Neural progenitor cell (in vitro differentiated cells): ENCODE measurements around the gene PYURF. TPM values are rescaled to one million over a fixed set of nuclear protein-coding genes. Genes with fewer than 3 reads are reported as not detected.

Experiments
- DNase-seq: peaks from one replicate; pipeline ENCODE4 v3.0.0-alpha.2; 2016; ENCODE audit warnings: low spot score
- H2AFZ ChIP-seq: fragments of 200-600 bp; sonication (generic); replicated peaks from 2 replicates; pipeline ENCODE4 v1.6.1; 2016; ENCODE audit warnings: antibody characterized with exemption
- H3F3A ChIP-seq: fragments of 200-600 bp; sonication (generic); 2 replicates; pipeline ENCODE4 v1.6.1; 2016; ENCODE audit warnings: antibody characterized with exemption, low read depth
- H3K27ac ChIP-seq: fragments of 200-600 bp; sonication (generic); 2 replicates; pipeline ENCODE4 v1.5.1; 2016; ENCODE audit warnings: mild to moderate bottlenecking
- H3K27me3 ChIP-seq: fragments of 200-600 bp; sonication (generic); 2 replicates; pipeline ENCODE4 v1.6.1; 2016; ENCODE audit warnings: mild to moderate bottlenecking, moderate library complexity
- H3K36me3 ChIP-seq: fragments of 200-600 bp; sonication (generic); 2 replicates; pipeline ENCODE4 v1.5.1; 2016
- H3K4me1 ChIP-seq: fragments of 200-600 bp; sonication (generic); 2 replicates; pipeline ENCODE4 v1.6.1; 2016; ENCODE audit warnings: mixed run types
- H3K4me2 ChIP-seq: fragments of 200-600 bp; sonication (generic); 2 replicates; pipeline ENCODE4 v1.6.1; 2016
- H3K4me3 ChIP-seq: fragments of 200-600 bp; sonication (generic); 2 replicates; pipeline ENCODE4 v1.5.1; 2016
- H3K79me2 ChIP-seq: fragments of 200-600 bp; sonication (generic); 2 replicates; pipeline ENCODE4 v1.6.1; 2016; ENCODE audit warnings: low read depth
- H3K9ac ChIP-seq: fragments of 200-600 bp; sonication (generic); 2 replicates; pipeline ENCODE4 v1.6.1; 2016
- H3K9me3 ChIP-seq: fragments of 200-600 bp; sonication (generic); 2 replicates; pipeline ENCODE4 v1.5.1; 2016; ENCODE audit warnings: low read depth
- H4K20me1 ChIP-seq: fragments of 200-600 bp; sonication (generic); 2 replicates; pipeline ENCODE4 v1.6.1; 2016; ENCODE audit warnings: low read depth
- H3K27ac Mint-ChIP-seq: 3 replicates; pipeline ENCODE4 v1.8.0; 2021; ENCODE audit warnings: mixed read lengths
- H3K27me3 Mint-ChIP-seq: 2 replicates; pipeline ENCODE4 v1.8.0; 2022; ENCODE audit warnings: low read depth, mild to moderate bottlenecking, inconsistent platforms, moderate library complexity, mixed read lengths; ENCODE audit not compliant: insufficient read depth
- H3K36me3 Mint-ChIP-seq: 3 replicates; pipeline ENCODE4 v1.8.0; 2021; ENCODE audit warnings: mixed read lengths
- H3K4me1 Mint-ChIP-seq: 3 replicates; pipeline ENCODE4 v1.8.0; 2021; ENCODE audit warnings: mixed read lengths
- H3K4me3 Mint-ChIP-seq: 3 replicates; pipeline ENCODE4 v1.8.0; 2021; ENCODE audit warnings: mild to moderate bottlenecking, moderate library complexity, mixed read lengths
- H3K9me3 Mint-ChIP-seq: 3 replicates; pipeline ENCODE4 v1.8.0; 2020; ENCODE audit warnings: mixed read lengths
- EZH2 ChIP-seq: fragments of 200-600 bp; sonication (generic); IDR thresholded peaks from 2 replicates; pipeline ENCODE4 v1.6.1; 2017; ENCODE audit warnings: antibody characterized with exemption, mild to moderate bottlenecking, moderate library complexity
- EZH2phosphoT487 ChIP-seq: fragments of 200-600 bp; sonication (generic); IDR thresholded peaks from 2 replicates; pipeline ENCODE4 v1.6.1; 2017; ENCODE audit warnings: antibody characterized with exemption
- total RNA-seq: library from RNA; depleted of rRNA; stranded (reverse); fragments of >200 nt; gene quantifications from 2 replicates; pipeline ENCODE4 v1.2.3, GENCODE V29; 2015; ENCODE audit warnings: low replicate concordance
- TF ChIP-seq, protein P1 (sequence below): fragments of 200-600 bp; sonication (generic); IDR thresholded peaks from 2 replicates; pipeline ENCODE4 v1.5.1; 2017; ENCODE audit warnings: antibody characterized with exemption, mild to moderate bottlenecking

The PYURF gene
- total RNA-seq, 1 donor from 2014 or later = 106 TPM

DNA sequence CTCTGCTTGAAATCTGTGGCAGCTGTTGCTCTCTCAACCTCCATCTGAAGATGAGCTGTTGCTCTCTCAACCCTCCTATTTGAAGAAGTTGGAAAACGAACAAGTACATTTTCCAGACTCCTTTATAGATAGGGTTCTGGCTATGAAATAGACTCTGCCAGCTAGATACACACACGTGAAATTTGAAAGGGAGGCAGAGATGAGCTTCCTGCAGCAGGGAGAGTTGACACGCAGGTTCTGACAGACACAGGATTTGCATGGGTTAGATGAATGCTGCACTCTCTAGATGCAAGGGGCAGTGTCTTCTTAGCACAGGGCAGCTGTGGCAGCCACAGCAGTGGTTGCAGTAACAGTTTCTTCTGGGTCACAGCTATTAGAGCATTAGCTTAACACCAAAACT lies 8.0 kb upstream of the PYURF start:
- peaks cover 4% of the 10 kb centered on the region for H3K27me3 Mint-ChIP-seq
- no peaks in the 10 kb centered on the region for H3K9me3 ChIP-seq
- no peaks in the 10 kb centered on the region for H3K36me3 Mint-ChIP-seq
- H3F3A ChIP-seq = no peaks in the 10 kb centered on the region
- H3K27me3 ChIP-seq = no peaks in the 10 kb centered on the region
- no peaks in the 10 kb centered on the region for H3K9me3 Mint-ChIP-seq
- H3K36me3 ChIP-seq = no peaks in the 10 kb centered on the region
- TF ChIP-seq EZH2phosphoT487 (no peak), EZH2 (no peak)
- TF ChIP-seq, protein P1, sequence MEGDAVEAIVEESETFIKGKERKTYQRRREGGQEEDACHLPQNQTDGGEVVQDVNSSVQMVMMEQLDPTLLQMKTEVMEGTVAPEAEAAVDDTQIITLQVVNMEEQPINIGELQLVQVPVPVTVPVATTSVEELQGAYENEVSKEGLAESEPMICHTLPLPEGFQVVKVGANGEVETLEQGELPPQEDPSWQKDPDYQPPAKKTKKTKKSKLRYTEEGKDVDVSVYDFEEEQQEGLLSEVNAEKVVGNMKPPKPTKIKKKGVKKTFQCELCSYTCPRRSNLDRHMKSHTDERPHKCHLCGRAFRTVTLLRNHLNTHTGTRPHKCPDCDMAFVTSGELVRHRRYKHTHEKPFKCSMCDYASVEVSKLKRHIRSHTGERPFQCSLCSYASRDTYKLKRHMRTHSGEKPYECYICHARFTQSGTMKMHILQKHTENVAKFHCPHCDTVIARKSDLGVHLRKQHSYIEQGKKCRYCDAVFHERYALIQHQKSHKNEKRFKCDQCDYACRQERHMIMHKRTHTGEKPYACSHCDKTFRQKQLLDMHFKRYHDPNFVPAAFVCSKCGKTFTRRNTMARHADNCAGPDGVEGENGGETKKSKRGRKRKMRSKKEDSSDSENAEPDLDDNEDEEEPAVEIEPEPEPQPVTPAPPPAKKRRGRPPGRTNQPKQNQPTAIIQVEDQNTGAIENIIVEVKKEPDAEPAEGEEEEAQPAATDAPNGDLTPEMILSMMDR = no peak
- H3K4me3 Mint-ChIP-seq = no peak overlapping the region
- H3K4me3 ChIP-seq = no peak overlapping the region
- H3K4me2 ChIP-seq = no peak overlapping the region
- H3K4me1 Mint-ChIP-seq = no peaks in the 10 kb centered on the region
- no peaks in the 10 kb centered on the region for H3K79me2 ChIP-seq
- H2AFZ ChIP-seq = no peak overlapping the region
- no peak overlapping the region for H3K9ac ChIP-seq
- no peaks in the 10 kb centered on the region for H4K20me1 ChIP-seq
- no peak for DNase-seq
- no peak overlapping the region for H3K27ac ChIP-seq
- no peak overlapping the region for H3K27ac Mint-ChIP-seq
- H3K4me1 ChIP-seq = no peaks in the 10 kb centered on the region

DNA sequence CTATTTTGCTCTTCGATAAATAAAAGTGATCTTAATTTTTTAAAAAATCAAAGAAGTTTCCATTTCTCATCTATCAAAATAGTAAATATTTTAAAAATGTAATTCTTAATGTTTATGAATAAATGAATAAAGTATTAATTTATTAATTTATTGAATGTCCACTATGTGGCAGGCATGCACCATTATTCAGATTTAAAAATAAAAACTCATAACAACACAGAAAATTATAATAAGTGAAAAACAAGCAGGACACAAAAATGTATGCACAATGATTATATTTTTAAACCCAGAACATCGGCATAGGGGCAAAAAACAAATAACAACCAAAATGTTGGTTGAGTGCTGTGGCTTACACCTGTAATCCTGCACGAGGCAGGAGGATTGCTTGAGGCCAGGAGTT lies 5.3 kb upstream of the PYURF start:
- Histone ChIP-seq H3K27ac (no peak overlapping the region), H3K4me1 (peaks cover 8% of the 10 kb centered on the region), H3K9me3 (no peaks in the 10 kb centered on the region), H3K27me3 (no peaks in the 10 kb centered on the region), H3K36me3 (no peaks in the 10 kb centered on the region), H3K4me3 (no peak overlapping the region), H4K20me1 (no peaks in the 10 kb centered on the region), H2AFZ (no peak overlapping the region), H3K79me2 (no peaks in the 10 kb centered on the region), H3K4me2 (no peak overlapping the region), H3F3A (no peaks in the 10 kb centered on the region), H3K9ac (no peak overlapping the region)
- TF ChIP-seq EZH2 = no peak
- TF ChIP-seq EZH2phosphoT487 = no peak
- TF ChIP-seq, protein P1 = no peak
- DNase-seq = no peak
- H3K27me3 Mint-ChIP-seq = peaks cover 4% of the 10 kb centered on the region
- peaks cover 6% of the 10 kb centered on the region for H3K4me1 Mint-ChIP-seq
- H3K9me3 Mint-ChIP-seq = no peaks in the 10 kb centered on the region
- H3K4me3 Mint-ChIP-seq = no peak overlapping the region
- no peak overlapping the region for H3K27ac Mint-ChIP-seq
- H3K36me3 Mint-ChIP-seq = no peaks in the 10 kb centered on the region

DNA sequence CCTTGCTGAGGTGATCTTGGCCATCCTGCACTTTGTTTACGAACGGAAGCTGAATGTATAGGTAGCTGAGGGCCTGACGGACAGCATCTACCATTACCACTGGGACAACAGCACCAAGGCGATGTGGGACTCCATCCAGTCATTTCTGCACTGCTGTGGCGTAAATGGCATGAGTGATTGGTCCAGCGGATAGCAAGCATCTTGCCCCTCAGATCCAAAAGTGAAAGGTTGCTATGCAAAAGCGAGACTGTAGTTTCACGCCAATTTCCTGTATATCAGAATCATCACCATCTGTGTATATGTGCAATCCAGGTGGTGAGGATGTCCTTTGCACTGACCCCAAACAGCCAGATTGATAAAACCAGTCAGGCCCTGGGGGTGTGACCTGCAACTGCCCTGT lies 4.2 kb upstream of the PYURF start:
- Histone ChIP-seq H3K4me1 (peaks cover 9% of the 10 kb centered on the region), H3K27me3 (no peaks in the 10 kb centered on the region), H2AFZ (no peak overlapping the region), H3K9ac (no peak overlapping the region), H3K79me2 (peaks cover 8% of the 10 kb centered on the region), H3F3A (no peaks in the 10 kb centered on the region), H3K36me3 (no peaks in the 10 kb centered on the region), H3K9me3 (no peaks in the 10 kb centered on the region), H3K27ac (no peak overlapping the region), H3K4me3 (no peak overlapping the region), H4K20me1 (no peaks in the 10 kb centered on the region), H3K4me2 (no peak overlapping the region)
- peaks cover 7% of the 10 kb centered on the region for H3K4me1 Mint-ChIP-seq
- H3K27me3 Mint-ChIP-seq = peaks cover under 1% of the 10 kb centered on the region
- no peak for TF ChIP-seq EZH2
- TF ChIP-seq, protein P1 = no peak
- no peak for TF ChIP-seq EZH2phosphoT487
- H3K4me3 Mint-ChIP-seq = no peak overlapping the region
- H3K9me3 Mint-ChIP-seq = no peaks in the 10 kb centered on the region
- H3K27ac Mint-ChIP-seq = no peak overlapping the region
- DNase-seq = no peak
- no peaks in the 10 kb centered on the region for H3K36me3 Mint-ChIP-seq
